GM18499 (cell line): ENCODE results near the gene PLIN1.
A peak's percentile ranks its signal among the peaks of the same experiment; 100 is the strongest.
"Not testable (repeated sequence)": the region's sequence is repeated elsewhere in the genome, so short reads cannot be mapped to it uniquely, and the experiment has no call there.

Source experiments
- ATAC-seq: cut with Tn5 transposase; IDR thresholded peaks from one replicate; pipeline ENCODE4 v1.9.1; 2021; ENCODE audit warnings: moderate number of reproducible peaks; ENCODE audit not compliant: insufficient read depth, unreplicated experiment

Gene PLIN1, protein sequence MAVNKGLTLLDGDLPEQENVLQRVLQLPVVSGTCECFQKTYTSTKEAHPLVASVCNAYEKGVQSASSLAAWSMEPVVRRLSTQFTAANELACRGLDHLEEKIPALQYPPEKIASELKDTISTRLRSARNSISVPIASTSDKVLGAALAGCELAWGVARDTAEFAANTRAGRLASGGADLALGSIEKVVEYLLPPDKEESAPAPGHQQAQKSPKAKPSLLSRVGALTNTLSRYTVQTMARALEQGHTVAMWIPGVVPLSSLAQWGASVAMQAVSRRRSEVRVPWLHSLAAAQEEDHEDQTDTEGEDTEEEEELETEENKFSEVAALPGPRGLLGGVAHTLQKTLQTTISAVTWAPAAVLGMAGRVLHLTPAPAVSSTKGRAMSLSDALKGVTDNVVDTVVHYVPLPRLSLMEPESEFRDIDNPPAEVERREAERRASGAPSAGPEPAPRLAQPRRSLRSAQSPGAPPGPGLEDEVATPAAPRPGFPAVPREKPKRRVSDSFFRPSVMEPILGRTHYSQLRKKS

GRCh38 chr15:89679212-89679611 lies at the start of gene PLIN1:
TSS of gene PLIN1 (minus strand) at chr15:89679367. CDS start at chr15:89677489, 1,878 bp downstream.
- ATAC-seq, result no peak

GRCh38 chr15:89728254-89728653 lies 49.1 kb upstream of the PLIN1 start:
- ATAC-seq, result no peak

- ATAC-seq, result no peak
Measured at GRCh38 chr15:89725064-89725463, 45.9 kb upstream of the PLIN1 start.

GRCh38 chr15:89724621-89725020 lies 45.5 kb upstream of the PLIN1 start:
- ATAC-seq, result no peak

- ATAC-seq, result no peak
Measured at GRCh38 chr15:89723031-89723430, 43.9 kb upstream of the PLIN1 start.

DNA sequence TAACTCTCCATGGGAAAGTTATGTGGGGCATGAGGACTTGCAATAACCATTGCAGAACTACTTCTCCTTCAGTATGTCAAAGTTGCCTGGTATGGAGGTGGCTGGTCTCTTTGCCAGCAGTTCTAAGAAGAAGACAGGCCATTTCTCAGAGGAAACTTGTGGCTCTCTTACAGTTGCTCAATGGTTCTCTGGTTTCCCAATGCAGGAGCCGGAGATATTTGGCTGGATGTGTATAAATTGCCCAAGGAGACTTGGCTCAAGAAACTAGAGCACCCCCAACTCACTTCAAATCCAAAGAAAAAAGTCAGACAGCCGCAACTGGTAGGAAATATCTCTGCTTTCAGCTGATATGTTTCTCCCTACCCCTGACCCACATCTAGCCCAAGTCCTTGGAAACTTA lies 35.6 kb upstream of the PLIN1 start:
- no peak for ATAC-seq

DNA sequence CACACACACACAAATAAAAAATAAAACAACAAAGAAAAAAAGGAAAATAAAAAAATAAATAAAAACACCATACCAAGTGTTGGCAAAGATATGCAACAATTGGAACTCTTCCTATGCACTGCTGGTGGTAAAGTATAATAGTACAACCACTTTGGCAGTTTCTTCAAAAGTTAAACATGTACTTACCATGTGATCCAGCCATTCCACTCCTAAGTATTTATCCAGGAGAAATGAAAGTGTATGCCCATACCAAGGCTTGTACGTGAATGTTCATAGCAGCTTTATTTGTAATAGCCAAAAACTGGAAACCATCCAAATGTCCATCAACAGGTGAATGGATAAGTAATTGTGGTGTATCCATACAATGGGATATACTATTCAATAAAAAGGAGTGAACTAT lies 28.4 kb upstream of the PLIN1 start:
- ATAC-seq, result no peak

DNA sequence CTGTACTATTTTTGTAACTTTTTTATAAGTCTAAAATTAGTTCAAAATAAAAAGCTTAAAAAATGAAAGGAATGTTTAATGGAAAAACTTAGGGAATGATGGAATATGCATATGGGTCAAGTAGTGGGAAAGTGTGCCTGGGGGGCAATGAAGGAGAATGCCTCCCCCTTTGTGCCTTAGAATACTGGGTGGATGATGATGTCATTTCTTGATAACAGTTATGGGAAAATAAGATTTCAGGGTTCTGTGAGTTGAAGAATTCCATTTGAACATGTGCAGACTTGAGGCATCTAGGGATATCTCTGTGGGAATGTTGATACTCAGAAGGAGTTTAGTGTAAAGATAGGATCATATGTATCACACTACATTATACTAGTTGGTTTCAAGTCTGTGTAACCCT lies 25.2 kb upstream of the PLIN1 start:
- no peak for ATAC-seq

DNA sequence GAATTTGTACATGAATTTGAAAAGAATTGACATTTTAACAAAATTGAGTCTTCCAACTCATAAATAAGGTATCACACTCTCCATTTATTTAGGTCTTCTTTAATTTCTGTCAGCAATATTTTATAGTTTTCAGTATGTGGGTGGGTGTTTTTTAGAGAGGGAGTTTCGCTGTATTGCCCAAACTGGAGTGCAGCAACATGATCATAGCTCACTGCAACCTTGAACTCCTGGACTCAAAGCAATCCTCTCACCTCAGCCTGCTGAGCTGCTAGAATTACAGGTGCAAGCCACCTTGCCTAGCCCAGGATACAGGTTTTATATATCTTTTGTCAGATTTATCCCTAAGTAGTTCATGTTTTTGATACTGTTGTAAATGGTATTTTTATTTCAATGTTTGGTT lies 16.0 kb upstream of the PLIN1 start:
- ATAC-seq, result no peak

DNA sequence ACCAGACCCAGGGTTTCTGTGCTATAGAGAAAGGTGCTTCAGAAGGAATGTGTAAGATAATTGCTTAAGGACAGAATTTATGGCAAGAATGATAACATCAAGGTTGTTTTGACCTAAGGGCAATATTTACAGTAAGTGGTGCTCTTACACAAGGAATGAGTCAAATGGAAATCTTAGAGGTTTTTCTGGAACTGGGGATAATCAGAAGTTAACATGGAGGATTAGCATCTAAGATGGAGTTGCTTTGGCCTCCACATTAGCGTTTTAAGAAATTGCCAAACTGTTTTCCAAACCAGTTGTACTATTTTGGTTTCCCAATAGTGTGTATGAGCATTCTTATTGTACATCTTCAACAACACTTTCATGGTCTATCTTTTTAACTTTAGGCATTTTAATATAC lies 14.5 kb upstream of the PLIN1 start:
- no peak for ATAC-seq

DNA sequence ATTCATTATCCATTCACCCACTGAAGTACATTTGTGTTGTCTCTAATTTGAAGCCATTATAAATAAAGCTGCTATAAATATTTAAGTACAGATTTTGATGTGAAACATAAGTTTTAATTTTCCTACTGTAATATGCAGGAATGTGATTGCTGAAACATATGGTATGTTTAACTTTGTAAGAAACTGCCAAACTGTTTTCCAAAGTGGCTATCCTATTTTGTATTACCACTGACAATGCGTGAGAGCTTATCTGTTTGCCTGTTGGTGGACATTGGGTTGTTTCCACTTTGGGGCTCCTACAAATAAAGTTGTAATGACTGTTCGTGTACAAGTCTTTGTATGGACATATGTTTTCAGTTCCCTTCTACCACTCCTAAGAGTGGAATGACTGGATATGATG lies 13.9 kb upstream of the PLIN1 start:
- ATAC-seq, result no peak

DNA sequence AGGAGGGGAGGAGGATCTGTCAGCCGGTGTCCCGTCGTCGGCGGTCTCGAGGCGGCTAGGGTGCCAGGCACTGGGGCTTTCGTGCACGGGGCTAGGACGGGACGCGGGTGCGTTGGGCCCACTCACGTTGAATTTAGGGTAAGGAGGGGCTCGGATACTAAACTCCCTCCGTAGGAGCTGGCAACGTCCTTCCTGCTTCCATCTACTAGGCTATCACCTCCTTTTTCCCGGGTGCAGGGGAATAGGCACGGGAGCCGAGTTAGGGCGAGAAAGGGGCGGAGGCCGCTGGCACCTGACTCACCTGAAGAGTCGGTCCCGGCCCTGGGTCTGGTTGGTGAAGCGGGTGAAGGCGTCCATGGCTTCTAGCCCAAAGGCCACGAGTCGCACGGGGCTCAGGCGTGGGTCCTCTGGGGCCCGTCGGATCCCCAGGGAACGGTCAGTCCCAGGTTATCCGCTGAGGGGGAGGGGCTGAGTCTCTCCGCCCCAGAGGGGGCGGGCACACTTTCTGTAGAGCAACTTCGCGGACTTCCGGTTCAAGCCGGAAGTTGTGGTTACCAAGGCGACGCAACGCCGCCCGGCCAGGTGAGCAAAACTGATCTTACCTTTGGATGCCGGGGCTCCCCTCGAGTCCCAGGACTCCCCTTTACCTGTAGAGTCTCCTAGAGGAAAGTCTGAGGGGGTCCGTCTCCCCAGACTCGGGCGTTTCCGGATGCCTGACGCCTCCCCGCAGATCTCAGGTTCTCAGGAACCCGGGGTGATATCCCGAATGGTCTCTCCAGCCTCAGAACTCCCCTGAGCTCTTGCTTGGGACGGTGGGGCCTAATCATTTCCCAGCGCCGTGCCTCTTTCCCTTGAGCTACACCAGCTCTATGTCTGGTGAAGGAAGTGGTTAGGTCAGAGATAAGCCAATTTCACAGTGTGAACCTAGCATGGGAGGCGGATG lies 11.4 kb upstream of the PLIN1 start, which contains the start of the genes PEX11A and WDR93:
Gene PEX11A (minus strand): TSS at position 479 of the 943 bp plus-strand sequence. CDS start 122 bp downstream, at position 357.
Gene WDR93 (plus strand): TSS at position 536 of the 943 bp plus-strand sequence. CDS start 10,936 bp downstream, outside the sequence.
- peak; percentile 68 for ATAC-seq

DNA sequence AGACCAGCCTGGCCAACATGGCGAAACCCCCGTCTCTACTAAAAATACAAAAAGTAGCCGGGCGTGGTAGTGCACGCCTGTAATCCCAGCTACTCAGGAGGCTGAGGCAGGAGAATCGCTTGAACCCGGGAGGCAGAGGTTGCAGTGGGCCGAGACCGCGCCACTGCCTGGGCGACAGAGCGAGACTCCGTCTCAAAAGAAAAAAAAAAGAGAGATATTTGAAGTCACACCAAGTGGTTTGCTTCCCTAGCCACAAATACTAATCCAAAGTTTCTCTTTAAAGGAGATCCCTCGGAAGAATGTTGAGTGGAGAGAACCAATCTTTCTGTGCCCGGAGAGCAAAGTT lies 10.7 kb upstream of the PLIN1 start:
- ATAC-seq, result not testable (repeated sequence)

DNA sequence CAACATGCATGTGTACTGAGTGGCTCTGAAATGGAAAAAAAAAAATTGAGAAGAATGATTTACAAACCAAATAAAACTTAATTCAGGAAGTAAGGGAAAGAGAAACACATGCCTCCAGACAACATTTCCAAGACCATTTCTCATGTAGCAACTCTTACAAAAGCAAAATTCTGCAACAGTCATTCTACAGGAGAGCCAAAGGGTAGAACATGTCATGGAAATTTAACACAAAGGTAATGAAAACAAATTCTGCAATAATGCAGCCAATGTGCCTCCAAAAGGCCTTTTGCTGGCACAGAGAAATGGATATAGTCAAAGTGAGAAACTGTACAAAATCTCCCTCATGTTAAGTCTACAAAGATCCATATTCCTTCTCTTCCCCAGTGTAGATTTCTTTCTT lies 7.4 kb upstream of the PLIN1 start:
- no peak for ATAC-seq

DNA sequence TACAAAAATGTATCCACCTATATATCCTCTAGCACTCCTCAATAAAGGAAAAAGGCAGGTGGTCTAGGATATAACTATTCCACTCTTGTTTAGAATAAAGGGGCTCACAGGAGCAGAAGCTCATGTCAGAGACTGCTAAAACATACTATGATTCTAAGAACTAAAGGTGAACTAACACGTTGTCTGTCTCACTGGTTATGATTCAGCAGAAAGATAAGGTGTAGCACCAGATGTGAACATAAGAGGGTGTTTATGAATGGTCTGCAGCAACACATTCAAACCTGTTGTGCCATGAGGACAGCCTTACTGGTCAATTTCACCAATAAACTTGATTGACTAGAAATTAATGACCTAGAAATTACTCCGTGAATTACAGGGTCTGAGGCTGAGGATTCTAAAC lies 6.8 kb upstream of the PLIN1 start:
- no peak for ATAC-seq

GRCh38 chr15:89681146-89681545 lies 2.0 kb upstream of the PLIN1 start:
- ATAC-seq, result no peak

- no peak for ATAC-seq
Measured at GRCh38 chr15:89680282-89680873, 1.2 kb upstream of the PLIN1 start.

- no peak for ATAC-seq
Measured at GRCh38 chr15:89677381-89677780, 1.8 kb downstream of the PLIN1 start.

DNA sequence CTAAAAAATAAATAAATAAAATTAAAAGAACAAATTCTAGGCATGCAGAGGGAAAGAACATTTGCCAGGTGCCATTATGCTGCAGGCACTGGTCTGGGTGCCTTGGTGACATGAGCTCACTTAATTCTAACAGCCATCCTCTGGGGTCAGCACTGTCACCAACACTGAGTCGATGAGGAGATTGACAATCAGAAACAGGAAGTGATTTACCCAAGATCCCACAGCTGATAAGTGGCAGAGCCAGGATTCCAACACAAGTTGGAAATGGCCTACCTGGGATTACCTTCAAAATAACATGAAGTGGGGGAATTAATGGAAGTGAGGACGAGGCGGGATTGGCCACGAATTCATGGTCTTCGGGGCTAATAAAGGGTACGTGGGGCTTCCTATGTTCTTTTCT lies 3.6 kb downstream of the PLIN1 start:
- ATAC-seq, result no peak

DNA sequence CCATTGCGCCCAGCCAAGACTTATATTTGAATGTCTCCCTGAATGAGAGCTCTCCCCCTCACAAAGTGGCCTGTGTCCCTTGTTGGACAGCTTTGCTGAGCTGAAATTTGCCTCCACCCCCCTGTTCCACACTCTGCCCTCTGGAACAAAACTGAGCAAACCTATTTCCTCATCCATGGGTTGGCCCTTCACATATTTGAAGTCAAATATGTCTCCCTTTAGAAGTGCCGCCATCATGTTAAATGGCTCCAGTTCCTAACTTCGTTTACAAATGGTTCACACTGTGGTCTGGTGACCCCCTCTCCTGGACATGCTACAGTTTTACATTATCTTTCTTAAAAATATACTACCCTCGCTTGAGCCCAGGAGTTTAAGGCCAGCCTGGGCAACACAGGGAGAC lies 4.6 kb downstream of the PLIN1 start:
- ATAC-seq, result no peak

DNA sequence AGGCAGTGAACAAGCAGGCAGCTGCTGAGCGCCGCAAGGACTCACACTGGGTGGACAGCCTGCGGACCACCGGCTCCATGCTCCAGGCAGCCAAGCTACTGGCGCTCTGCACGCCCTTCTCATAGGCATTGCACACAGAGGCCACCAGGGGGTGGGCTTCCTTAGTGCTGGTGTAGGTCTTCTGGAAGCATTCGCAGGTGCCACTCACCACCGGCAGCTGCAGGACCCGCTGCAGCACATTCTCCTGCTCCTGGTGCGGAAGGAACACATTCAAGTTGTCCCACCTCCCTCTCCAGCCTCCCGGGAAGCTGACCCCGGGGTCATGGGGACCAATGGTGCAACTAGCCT lies 6.0 kb downstream of the PLIN1 start:
- ATAC-seq, result no peak
